SH-SY5Y (cell line): ENCODE results near the gene EGLN2.
"Not testable (repeated sequence)": the region's sequence is repeated elsewhere in the genome, so short reads cannot be mapped to it uniquely, and the experiment has no call there.

Source experiments
- GATA2 ChIP-seq: IDR thresholded peaks from 2 replicates; pipeline ENCODE4 v1.6.1; 2011; ENCODE audit warnings: mild to moderate bottlenecking, low read depth, low read length
- GATA3 ChIP-seq: IDR thresholded peaks from 2 replicates; pipeline ENCODE4 v1.6.1; 2011; ENCODE audit warnings: low read depth, mild to moderate bottlenecking, low read length, moderate library complexity

Gene EGLN2

DNA sequence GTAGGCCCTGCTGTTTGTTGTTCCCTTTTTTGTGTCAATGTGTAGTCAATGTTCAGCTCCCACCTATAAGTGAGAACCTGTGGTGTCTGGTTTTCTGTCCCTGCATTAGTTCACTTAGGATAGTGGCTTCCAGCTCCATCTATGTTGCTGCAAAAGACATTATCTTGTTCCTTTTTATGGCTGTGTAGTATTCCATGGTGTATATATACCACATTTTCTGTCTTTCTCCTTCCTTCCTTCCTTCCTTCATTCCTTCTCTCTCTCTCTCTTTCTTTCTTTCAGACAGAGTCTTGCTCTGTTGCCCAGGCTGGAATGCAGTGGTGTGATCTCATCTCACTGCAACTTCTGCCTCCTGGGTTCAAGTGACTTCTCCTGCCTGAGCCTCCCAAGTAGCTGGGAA, 30.2 kb downstream of the EGLN2 start:
- TF ChIP-seq GATA2 (no peak), GATA3 (no peak)

DNA sequence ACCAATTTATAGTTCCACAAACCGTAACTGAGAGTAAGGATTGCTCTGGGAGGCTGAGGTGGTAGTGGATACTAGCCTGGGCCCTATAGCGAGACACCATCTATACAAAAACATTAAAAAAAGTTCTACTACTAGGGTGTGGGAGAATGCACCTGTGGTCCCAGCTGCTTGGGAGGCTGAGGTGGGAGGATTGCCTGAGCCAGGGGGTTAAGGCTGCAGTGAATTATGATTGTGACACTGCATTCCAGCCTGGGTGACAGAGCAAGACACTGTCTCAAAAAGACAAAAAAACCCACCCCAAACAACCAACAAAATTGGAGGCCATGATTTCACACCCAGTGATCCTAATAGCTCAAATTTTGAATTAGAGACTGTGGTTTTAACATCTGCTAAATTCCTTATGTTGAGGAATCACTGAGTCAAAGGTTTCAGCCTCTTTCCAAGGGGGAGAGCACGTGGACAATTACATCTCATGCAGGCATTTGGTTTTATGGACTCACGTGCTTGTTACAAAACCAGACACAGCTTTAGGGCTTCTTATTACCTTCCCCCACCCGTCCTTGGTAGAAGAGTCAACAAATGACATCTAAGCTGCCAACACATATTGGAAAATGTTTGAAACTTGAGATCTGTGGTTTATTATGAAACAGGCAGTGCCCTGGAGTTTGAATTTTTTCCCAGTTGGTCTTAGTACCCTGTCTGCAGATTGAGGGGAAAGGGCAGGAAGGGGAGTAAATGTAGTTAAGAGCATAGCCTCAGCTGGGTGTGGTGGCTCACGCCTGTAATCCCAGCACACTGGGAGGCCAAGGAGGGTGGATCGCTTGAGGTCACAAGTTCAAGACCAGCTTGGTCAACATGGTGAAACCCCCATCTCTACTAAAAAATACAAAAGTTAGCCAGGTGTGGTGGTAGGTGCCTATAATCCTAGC, 32.8 kb downstream of the EGLN2 start:
- no peak for TF ChIP-seq GATA2
- TF ChIP-seq GATA3, result no peak

DNA sequence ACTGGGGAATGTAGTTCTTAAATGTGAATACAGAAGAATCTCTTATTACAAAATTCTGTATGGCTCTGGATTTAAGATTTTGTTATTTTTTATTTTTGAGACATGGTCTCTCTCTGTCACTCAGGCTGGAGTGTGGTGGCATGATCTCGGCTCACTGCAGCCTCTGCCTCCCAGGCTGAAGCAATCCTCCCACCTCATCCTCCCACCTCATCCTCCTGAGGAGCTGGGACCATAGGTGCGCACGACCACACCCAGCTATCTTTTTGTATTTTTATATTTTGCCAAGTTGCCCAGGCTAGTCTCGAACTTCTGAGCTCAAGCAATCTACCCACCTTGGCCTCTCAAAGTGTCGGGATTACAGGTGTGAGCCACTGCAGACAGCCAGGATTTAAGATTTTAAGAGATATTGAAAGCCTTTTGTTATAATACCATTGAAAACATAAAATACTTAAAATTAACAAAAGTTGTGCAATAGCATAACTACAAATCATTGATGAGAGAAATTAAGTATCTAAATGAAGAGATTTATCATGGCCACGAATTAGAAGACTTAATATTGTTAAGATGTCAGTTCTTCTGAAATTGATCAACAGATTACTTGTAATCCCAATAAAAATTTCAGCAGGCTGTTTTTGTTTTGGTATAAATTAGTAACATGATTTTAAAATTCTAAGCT, 37.9 kb downstream of the EGLN2 start:
- no peak for TF ChIP-seq GATA2
- no peak for TF ChIP-seq GATA3

DNA sequence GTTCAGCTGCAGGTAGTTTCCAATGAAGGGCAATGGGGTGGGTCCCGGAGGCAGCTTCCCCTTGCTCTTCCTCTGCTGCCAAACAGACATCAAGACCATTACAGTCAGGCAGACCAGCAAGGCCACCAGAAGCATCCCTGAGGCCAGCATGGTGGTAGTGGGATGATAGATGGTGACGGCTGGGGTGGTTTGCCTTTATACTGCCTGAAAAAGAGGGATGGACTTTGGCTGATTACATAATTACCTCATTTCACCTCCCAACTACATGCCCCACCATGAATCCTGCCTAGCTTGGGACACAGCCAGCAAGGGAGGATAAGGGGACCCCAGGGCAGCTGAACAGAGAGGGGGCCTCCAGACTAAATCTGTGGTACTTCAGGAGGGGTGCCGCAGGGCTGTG, 51.3 kb downstream of the EGLN2 start, which contains the start of gene CYP2A6:
TSS of gene CYP2A6 (minus strand) at position 171 of the 400 bp plus-strand sequence. CDS start at position 150, 21 bp downstream.
- TF ChIP-seq GATA2, GATA3: not testable (repeated sequence)
